Jurkat, Clone E6-1 (cell line): ENCODE results near the gene PKNOX2.

Experiments
- DNase-seq: peaks from one replicate; pipeline ENCODE4 v3.0.0-alpha.2; 2011; ENCODE audit warnings: low read depth, low spot score
- H3K4me3 ChIP-seq: 2 replicates; pipeline ENCODE4 v1.5.1; 2011; ENCODE audit warnings: mild to moderate bottlenecking, low read length, control low read depth, moderate library complexity

PKNOX2 gene

GRCh38 chr11:125401746-125402145, 237.2 kb downstream of the PKNOX2 start:
- no peak for DNase-seq
- no peak overlapping the region for H3K4me3 ChIP-seq

DNA sequence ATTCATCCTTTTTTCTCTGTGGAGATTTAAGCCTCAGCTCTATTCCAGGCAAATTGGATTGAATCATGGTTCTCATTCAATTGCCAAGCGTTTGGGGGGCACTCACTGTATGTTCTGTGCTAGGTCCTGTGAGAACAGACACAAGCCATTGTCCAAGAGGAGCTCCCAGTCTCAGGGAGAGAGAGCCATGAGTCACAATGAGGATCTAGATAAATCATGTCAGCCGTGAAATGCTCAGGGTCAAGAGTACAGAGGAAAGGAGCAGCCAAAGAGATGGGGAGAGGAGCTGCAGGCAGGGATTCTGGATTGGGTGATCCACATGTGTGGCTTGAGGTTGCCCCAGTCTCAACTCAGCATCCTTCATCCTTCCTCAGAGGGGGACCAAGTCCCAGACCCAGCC, 237.9 kb downstream of the PKNOX2 start:
- DNase-seq: no peak

GRCh38 chr11:125404157-125404810, 239.7 kb downstream of the PKNOX2 start:
- no peak overlapping the region for H3K4me3 ChIP-seq
- no peak for DNase-seq

More for the DNA sequence above, 237.9 kb downstream of the PKNOX2 start:
- no peak overlapping the region for H3K4me3 ChIP-seq

- DNase-seq: peak; percentile 12
- H3K4me3 ChIP-seq: no peak overlapping the region
Measured at GRCh38 chr11:125404811-125405790, 240.6 kb downstream of the PKNOX2 start.

DNA sequence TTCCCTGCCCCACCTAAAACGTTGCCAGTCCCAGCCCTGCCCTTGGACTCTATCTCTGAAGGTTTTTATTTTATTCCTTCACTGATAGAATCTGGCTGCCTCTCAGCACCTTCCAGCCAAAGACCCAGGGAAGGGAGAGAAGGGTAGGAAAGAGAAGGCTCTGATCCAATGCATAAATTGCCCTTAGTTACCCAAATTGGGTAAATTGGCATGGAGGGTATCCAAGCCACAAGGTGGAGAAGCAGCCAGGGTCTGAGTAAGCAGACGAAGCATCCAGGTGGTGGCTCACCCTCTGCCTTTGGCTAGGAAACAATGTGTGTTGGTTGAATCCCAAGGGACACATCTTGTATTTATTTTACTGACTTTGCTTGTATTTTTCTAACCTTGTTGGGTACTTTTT, 242.5 kb downstream of the PKNOX2 start:
- no peak for DNase-seq

GRCh38 chr11:125408311-125408711, 243.8 kb downstream of the PKNOX2 start:
- H3K4me3 ChIP-seq: no peak overlapping the region
- no peak for DNase-seq

More for the DNA sequence above, 242.5 kb downstream of the PKNOX2 start:
- no peak overlapping the region for H3K4me3 ChIP-seq

DNA sequence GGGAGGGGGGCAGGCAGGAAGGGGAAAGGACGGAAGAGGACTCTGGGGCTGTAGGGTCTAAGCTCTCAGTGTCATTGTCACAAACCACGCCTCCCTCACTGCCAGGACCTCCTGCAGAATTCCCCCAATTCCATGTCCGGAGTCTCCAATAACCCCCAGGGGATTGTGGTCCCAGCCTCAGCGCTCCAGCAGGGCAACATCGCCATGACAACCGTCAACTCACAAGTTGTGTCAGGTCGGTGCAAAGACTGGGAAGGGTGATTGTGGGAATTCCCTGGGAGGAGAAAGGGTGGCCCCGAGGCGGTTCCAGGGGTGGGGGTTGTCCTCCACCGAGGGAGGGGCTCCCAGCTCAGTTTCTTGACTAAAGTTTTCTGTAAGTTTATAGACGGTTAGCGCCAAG, 245.5 kb downstream of the PKNOX2 start:
- no peak overlapping the region for H3K4me3 ChIP-seq
- DNase-seq: no peak

DNA sequence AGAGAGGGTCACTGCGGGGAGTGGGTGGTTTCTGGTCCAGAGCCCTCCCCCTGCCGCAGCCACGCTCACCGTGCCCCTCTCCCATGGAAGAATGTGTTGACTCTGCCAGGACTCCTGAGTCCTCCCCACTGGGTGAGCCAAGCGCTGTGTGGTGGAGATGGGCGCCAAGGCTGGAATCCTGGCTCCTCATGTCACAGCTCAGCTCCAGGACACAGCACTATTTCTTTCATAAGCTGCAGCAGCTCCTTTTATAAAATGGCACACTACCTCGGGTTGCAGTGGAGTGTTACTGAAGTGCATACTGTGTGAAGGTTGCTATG, 247.6 kb downstream of the PKNOX2 start:
- DNase-seq: no peak
- H3K4me3 ChIP-seq: no peak overlapping the region

DNA sequence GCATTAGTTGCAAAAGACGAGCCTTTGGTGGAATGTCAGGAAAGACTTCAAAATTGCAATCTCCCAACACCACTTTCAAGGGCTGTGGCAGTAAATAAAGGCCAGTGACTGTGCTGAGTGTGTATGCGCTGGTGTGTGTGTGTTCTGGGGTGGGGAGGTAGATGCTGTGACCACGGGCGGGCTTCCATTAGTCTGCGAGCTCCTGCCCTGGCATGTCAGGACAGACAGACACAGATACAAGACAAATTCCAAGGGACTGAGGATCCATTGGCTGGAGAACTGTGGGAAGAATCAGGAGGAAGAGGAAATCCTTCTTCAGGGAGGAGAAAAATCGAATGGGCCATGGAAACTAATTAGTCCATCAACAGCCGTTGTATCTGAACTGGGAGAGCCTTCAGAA, 248.0 kb downstream of the PKNOX2 start:
- no peak overlapping the region for H3K4me3 ChIP-seq
- DNase-seq: no peak

DNA sequence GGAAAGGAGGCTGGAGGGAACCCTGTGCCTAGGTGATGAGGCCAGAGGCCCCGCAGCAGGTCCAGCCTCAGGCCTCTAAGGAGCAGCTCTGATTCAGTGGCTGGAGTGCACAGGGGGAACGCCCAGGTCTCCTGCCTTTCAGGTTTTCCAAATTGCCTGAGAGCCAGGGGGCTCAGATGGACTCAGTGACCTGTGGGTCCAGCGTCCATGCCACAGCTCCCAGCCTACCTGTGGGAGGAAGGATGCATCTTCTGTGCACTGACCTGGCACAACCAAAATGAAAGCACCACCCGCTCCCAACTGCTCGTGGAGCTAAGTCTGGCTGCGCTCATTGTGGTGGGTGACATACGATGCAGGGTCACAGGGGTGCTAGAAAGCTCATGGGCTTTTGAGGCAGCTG, 248.7 kb downstream of the PKNOX2 start:
- DNase-seq: no peak
- no peak overlapping the region for H3K4me3 ChIP-seq

GRCh38 chr11:125414121-125414520, 249.6 kb downstream of the PKNOX2 start:
- DNase-seq: no peak
- no peak overlapping the region for H3K4me3 ChIP-seq

DNA sequence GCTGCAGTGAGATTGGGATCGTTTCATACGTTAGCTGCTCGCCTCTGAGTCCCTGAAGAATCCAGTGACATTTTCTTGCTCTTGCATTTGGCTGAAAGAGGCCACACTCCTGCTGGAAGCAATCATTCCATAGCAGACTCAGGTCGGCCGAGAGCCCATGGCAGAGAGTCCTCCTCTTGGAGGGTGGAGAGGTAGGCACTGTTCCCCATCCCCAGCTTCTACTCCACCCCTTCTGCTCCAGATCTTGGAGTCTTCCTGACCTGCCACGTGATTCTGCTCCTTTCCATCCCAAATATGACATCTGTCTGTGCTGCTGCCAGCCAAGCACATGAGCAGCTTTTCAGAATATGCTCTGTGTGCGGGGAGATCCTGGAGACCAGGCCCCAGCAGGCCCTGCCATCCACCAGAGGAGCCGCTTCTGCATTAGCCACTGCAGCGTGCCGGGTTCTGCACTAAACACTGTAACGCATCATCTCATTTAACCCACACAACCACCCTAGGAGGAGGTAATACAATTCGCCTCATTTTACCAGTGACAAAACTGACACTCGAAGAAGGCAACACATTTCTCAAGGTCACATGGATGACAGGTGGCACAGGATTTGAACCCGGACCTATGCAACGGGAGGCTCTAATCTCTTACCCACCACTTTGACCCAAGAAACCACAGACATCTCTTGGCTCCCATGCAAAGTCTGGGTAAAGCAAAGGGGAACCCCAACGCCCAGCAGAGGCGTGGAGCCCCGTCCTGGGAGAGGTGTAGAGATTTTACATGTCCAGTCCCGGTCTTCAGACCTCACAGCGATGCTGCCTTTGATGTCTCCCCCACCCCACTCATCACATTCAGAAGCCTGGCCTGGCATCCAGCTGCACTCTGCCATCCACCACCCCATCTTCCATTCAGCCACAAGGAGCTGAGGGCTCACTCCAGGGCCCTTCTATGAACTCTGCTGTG, 252.7 kb downstream of the PKNOX2 start:
- no peak for DNase-seq
- no peak overlapping the region for H3K4me3 ChIP-seq

GRCh38 chr11:125418396-125418795, 253.8 kb downstream of the PKNOX2 start:
- DNase-seq: no peak
- no peak overlapping the region for H3K4me3 ChIP-seq

DNA sequence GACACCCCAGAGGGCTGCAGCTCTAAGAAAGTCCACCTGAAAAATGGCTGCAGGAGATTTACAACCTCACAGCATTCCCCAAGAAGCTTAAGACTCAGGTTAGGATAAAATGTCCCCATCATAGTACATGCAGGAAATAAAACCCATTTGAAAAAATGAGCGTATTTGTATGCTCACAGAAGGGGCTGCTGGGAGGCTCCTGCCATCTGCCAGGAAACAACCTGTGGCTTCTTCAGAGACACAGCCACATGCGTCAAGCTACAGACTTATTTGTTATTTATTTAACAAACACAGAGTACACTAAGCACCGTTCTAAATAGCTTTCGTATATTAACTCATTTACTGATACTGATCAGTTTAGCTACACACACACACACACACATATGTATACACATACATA, 258.1 kb downstream of the PKNOX2 start:
- H3K4me3 ChIP-seq: no peak overlapping the region
- peak; percentile 5 for DNase-seq

DNA sequence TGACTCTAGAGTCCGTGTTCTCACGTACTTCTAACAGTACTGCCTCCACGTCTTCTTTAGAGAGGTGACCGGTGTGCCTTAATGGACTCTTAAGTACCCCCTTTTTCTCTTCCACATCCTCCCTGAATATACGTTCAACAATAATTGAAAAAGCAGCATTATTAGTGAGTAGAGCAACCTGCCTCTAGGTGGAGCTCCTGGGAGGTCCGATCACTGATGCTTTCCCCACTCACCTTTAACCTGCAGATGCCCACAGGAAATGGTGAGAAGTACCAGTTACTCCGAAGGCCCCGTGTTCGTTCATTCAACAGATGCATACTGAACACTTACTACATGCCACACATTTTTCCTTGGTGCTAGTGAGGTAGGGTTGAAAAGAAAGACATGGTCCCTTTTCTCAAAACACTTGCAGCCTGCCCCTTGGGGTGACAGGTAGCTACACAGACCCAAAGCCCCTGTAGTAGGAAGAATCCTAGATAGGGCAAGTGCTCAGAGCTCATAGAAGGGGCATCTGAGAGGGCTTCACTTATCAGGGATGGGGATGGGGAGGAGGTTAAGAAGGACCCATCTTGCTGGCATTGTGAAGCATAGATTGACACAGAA, 258.8 kb downstream of the PKNOX2 start:
- no peak overlapping the region for H3K4me3 ChIP-seq
- DNase-seq: no peak

GRCh38 chr11:125425601-125426000, 261.1 kb downstream of the PKNOX2 start:
- no peak for DNase-seq
- no peak overlapping the region for H3K4me3 ChIP-seq

GRCh38 chr11:125426818-125427528, 262.4 kb downstream of the PKNOX2 start:
- no peak for DNase-seq
- no peak overlapping the region for H3K4me3 ChIP-seq

DNA sequence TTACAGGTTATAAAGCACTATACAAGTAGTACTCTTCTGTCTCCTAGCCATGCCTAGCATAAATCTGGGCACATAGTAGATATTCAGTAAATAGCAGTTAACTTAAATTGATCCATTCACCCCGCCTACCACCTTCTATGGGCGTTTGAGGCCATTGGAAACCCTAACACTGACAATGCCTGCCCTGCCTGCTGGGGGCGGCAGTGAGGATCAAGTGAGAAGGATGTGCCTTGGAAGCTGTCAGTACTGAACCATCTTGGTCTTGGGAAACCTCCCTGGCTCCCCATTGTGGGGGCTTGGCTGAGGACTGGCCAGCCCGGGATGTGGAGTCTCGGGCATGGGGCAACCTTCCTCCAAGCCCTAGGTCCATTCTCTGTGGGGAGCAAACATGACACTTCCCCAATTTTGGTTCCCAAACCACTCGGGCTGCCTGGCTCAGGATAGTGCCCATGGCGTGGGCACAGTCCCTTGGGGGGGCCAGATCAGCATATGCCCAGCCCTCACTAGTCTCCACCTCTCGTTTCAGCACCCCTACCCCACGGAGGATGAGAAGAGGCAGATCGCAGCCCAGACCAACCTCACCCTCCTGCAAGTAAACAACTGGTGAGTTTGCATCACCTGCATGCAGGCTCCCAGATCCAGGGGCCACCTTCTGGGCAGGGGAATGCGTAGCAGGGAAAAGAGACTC, 264.1 kb downstream of the PKNOX2 start:
- H3K4me3 ChIP-seq: no peak overlapping the region
- no peak for DNase-seq
